GM21717 (cell line): ENCODE data around the gene RERE.

Experiments used
- ATAC-seq: cut with Tn5 transposase; IDR thresholded peaks from one replicate; pipeline ENCODE4 v1.9.1; 2021; ENCODE audit warnings: mild to moderate bottlenecking, moderate library complexity; ENCODE audit not compliant: unreplicated experiment

Gene RERE

GRCh38 chr1:8347635-8348034 is 469.8 kb downstream of the RERE start:
- ATAC-seq: no peak

GRCh38 chr1:8345621-8346415 is 471.6 kb downstream of the RERE start:
- ATAC-seq: no peak

DNA sequence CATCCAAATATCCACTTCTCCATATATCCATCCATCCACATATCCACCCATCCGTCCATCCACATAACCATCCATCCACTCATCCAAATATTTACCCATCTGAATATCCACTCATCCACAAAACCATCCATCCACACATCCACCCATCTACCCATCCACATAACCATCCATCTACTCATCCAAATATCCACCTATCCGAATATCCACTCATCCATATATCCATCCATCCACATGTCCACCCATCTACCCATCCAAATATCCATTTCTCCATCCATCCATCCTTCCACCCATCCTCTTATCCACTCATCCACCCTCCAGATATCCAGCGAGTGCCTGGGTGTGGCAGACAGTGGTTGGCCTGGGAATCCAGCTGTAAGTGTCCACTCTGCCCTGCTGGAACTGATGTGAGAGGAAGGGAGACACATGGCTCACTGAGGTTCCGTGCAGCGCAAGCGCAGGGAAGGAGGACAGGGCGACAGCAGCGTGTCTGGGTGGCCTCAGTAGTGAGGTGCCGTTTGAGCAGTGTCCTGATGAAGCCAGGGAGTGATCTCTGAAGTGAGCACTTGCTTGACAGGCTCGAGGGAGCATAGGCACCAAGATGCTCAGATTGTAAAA is 472.4 kb downstream of the RERE start:
- no peak for ATAC-seq

DNA sequence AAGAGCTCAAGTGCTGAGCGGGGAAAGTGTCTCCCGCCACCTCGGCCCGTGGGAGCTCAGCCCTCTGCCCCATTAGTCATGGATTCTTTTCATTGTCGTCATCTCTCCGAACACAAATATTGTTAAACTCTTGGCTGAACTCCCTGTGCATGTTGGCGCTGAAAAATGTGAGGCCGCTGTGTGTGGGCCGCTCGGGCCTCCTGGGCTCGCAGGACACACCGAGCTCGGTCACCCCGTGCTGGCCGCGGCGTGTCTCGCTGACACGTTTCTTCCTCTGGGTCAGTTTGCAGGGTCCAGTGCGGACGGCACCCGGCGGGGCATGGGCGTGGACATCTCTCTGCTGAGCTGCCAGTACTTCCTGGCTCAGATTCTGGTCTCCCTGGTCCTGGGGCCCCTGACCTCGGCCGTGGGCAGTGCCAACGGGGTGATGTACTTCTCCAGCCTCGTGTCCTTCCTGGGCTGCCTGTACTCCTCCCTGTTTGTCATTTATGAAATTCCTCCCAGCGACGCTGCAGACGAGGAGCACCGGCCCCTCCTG is 473.9 kb downstream of the RERE start:
- no peak for ATAC-seq

DNA sequence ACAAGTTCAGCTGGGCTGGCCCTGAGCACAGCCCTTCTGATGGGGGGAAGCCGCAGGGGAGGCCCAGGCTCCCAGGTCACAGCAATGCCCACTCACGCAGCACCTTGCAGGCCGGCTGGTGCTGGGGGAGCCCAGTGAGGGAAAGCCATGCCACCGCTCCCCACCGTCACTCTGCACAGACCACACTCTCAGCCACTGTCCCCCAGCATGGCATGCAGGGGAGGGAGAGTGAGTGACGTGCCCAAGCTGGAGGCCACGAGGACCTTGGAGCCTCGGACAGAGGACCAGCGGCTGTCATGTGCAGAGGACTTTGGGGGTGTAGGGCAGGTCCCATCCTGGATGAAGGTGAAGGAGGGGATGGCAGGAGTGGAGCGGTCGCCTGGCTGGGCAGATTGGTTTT is 474.4 kb downstream of the RERE start:
- no peak for ATAC-seq

DNA sequence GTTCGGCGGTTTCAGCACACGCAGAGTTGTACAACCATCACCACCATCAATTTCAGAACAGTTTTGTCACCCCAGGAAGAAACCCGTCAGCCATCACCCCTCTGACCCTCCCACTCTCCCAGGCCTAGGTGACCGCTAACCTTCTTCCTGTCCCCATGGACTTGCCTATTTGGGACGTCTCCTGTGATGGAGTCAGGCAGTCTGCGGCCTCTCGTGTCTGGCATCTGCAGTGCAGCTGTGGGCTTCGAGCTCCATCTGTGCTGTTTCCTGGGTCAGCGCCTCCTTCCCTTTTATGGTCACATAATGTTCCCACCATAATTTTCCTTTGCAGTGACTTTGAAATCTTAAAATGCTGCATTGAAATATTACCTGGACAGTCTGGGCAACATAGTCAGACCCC is 475.1 kb downstream of the RERE start:
- no peak for ATAC-seq

GRCh38 chr1:8340448-8340847 is 477.0 kb downstream of the RERE start:
- ATAC-seq: no peak

- ATAC-seq: no peak
Measured at GRCh38 chr1:8339203-8339600, 478.2 kb downstream of the RERE start.

- ATAC-seq: no peak
Measured at GRCh38 chr1:8338526-8339202, 478.8 kb downstream of the RERE start.

- no peak for ATAC-seq
Measured at GRCh38 chr1:8337776-8338525, 479.5 kb downstream of the RERE start.

DNA sequence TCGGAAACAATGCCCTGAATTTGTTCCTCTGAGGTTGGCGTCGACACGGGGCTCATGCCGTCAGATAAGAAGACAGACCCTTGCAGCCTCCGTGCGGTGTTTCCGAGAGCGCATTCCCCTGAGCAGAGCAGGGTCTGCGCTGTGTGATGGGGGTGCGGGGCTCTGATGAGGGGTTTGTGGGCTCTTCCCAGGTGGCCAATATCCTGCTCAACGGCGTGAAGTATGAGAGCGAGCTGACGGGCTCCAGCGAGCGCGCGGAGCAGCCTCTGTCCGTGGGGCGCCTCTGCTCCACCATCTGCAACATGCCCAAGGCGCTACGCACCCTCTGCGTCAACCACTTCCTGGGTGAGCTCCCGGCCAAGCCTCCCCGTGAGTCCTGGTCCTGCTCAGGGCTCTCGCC is 482.2 kb downstream of the RERE start:
- ATAC-seq: no peak

GRCh38 chr1:8334106-8334851 is 483.2 kb downstream of the RERE start:
- no peak for ATAC-seq

GRCh38 chr1:8333246-8333987 is 484.0 kb downstream of the RERE start:
- no peak for ATAC-seq

- no peak for ATAC-seq
Measured at GRCh38 chr1:8332806-8333205, 484.6 kb downstream of the RERE start.

GRCh38 chr1:8330271-8331125 is 486.9 kb downstream of the RERE start:
- ATAC-seq: no peak

- ATAC-seq: no peak
Measured at GRCh38 chr1:8329858-8330257, 487.6 kb downstream of the RERE start.

DNA sequence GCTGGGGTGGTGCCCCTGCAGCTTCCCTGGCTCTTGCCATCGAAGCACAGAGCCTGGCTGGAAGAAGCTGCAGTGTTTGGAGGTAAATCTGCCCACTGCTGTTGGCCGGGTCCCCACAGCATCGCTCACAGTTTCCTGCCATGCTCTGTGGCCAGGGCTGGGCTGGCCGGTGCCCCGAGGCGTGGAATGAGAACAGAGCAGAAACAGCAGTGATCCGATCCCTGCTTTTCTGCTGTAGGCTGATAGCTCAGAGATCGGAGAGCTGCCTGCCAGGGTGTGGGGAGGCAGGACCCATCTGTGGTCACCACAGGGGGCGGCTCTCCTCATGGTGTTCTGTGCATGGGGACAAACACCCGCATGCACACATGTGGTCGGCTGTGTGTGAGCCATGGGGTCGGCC is 488.0 kb downstream of the RERE start:
- no peak for ATAC-seq

DNA sequence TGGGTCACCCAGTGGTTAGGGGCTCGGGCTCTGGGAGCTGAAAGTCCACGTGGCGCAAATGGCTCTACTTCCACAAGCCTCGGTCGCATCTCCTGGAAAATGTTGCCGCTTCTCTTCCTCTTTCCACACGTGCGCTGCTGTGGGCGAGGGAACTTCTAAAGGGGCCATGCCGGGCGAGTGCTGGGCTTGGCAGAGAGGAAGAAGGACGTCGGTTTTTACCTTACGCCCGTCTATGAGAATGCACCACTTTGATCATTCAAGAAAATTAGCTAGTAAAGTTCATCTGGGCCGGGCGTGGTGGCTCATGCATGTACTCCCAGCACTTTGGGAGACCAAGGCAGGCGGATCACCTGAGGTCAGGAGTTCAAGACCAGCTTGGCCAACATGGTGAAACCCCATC is 489.2 kb downstream of the RERE start:
- ATAC-seq: no peak

DNA sequence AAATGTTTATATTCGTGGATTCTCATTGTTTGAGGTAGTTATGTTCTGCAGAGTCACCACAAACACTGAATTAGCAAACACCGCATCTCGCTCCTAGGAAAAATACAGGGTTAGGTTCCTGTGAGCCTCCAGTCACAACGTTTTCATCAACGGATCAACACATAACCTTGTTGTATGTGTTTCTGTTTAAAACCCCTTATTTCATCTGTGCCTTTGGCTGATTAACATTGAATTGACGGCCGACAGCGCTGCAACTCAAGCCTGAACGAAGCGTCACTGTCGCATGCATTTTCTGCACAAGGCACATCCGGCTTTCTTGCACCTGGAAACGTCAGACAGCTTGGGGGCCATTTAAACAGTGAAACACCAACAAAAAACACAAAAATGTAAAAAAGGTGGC is 491.2 kb downstream of the RERE start:
- no peak for ATAC-seq
